Measurements from ENCODE around the gene TECR.
"Not testable (repeated sequence)": the region's sequence is repeated elsewhere in the genome, so short reads cannot be mapped to it uniquely, and the experiment has no call there.

DNA sequence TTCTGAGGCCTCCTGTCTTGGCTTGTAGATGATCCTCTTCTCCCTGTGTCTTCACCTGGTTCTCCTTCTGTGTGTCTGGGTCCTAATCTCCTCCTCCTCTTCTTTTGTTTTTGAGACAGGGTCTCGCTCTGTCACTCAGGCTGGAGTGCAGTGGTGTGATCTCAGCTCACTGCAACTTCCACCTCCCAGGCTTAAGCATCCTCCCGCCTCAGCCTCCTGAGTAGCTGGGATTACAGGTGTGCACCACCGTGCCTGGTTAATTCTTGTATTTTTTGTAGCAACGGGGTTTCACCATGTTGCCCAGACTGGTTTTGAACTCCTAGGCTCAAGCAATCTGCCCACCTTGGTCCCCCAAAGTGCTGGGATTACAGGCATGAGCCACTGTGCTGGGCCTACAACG lies 82.8 kb downstream of the TECR start:
- TF ChIP-seq EZH2 (IDR thresholded peaks at IDR 0.05; ENCODE audit: insufficient read depth, poor library complexity, severe bottlenecking); EZH2phosphoT487 (IDR thresholded peaks at IDR 0.05; ENCODE audit: insufficient read depth, low read depth): not testable (repeated sequence)

Measured in GM23248 (cell line).